AG09319 (cell line): ENCODE data around the gene ZDHHC14.

Source experiments
- DNase-seq: peaks from one replicate; pipeline ENCODE4 v3.0.0-alpha.2; 2010; ENCODE audit warnings: low read depth; ENCODE audit errors: extremely low read depth
- CTCF ChIP-seq: IDR thresholded peaks from 2 replicates; pipeline ENCODE4 v1.5.1; 2011; ENCODE audit warnings: low read depth, mild to moderate bottlenecking, inconsistent platforms, low read length, moderate library complexity

Gene ZDHHC14

DNA sequence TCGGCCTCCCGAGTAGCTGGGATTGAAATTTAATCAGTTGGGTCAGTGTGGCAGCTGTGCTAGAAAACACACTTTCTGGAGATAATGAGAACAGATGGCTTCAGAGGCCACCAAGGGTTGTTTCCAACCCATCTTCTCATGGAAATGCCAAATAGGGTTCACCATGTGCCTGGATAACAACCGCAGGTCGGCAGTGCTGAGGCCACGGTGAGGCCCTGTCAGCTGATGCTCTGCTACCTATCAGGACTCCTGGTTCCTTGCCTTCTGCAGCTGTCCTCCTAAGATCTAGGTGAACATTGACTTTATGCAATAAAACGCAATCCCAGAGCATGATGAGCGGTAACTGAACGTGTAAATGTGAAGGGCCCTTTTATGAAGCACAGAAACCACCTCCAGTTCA lies 302.7 kb downstream of the ZDHHC14 start:
- TF ChIP-seq CTCF: no peak
- no peak for DNase-seq

- DNase-seq: no peak
- TF ChIP-seq CTCF: no peak
Observed at GRCh38 chr6:157684620-157685299, 303.8 kb downstream of the ZDHHC14 start.

DNA sequence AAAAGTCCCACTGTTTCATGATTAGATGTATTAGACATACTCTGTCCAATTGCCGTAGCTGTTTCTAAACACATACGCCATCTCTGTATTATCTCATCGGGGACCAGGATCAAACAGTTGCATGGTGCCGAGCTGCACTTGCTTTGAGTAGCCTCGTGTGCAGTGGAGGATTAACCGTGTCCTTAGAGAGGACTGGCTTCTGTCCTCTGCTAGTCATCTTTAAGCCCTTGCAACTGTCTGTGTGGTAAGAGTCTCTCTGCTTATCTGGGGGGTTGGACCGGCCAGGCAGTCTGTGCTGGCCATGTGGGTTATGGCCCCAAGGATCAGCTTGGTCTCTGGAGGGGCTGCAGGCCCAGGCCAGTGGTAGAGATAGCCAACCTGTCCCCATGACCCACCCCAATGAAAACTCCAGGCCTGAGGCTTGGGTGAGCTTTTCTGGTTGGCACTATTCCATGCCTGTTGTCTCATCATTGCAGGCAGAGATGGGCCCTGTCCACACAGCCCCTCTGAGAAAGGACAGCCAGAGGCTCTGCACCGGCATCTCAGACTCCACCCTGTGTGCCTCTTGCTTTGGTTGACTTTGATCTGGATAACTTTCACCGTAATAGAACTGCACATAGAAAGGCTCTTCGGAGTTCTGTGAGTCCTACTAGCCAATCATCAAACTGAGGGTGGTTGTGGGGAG lies 304.7 kb downstream of the ZDHHC14 start:
- DNase-seq: no peak
- no peak for TF ChIP-seq CTCF

GRCh38 chr6:157688275-157688959 lies 307.4 kb downstream of the ZDHHC14 start:
- no peak for DNase-seq
- TF ChIP-seq CTCF: no peak

- peak; percentile 16 for TF ChIP-seq CTCF
- DNase-seq: no peak
Observed at GRCh38 chr6:157688960-157689599, 308.1 kb downstream of the ZDHHC14 start.

- TF ChIP-seq CTCF: no peak
- no peak for DNase-seq
Observed at GRCh38 chr6:157689875-157690274, 308.9 kb downstream of the ZDHHC14 start.
